HEK293 (cell line): ENCODE results near the gene TLR10.
"Not testable (repeated sequence)": the region's sequence is repeated elsewhere in the genome, so short reads cannot be mapped to it uniquely, and the experiment has no call there.

Experiments used
- CTCF ChIA-PET: fragments of 350-600 bp; formaldehyde crosslinking; extraction: SDS; loops from one replicate; lab custom pipeline; 2021; ENCODE audit warnings: antibody characterized with exemption; lab: Yijun Ruan, JAX
- POLR2A ChIA-PET: fragments of 300-600 bp; formaldehyde crosslinking; extraction: SDS; loops from one replicate; lab custom pipeline; 2020; ENCODE audit warnings: antibody characterized with exemption, inconsistent platforms; lab: Yijun Ruan, JAX
- H3K27ac ChIP-seq: fragments of 200-500 bp; sonication (Bioruptor generic); 2 replicates; pipeline ENCODE4 v1.5.1; 2014; ENCODE audit warnings: low read depth, low read length, control low read depth, inconsistent platforms; ENCODE audit errors: extremely low read depth
- H3K36me3 ChIP-seq, 2 experiments: fragments of 200-500 bp in 1 of 2; sonication (Bioruptor generic) in 1 of 2; 1 replicate in 1 of 2; 2 replicates in 1 of 2; pipeline ENCODE4 v1.5.1; 2014 to 2017; ENCODE audit warnings: inconsistent platforms in 2 of 2, low read length in 2 of 2; ENCODE audit not compliant: control insufficient read depth in 2 of 2, insufficient read depth in 1 of 2
- H3K4me1 ChIP-seq: fragments of 200-500 bp; sonication (Bioruptor generic); 2 replicates; pipeline ENCODE4 v1.5.1; 2014; ENCODE audit warnings: mild to moderate bottlenecking, low read length, inconsistent platforms; ENCODE audit not compliant: control insufficient read depth, insufficient read depth
- H3K4me3 ChIP-seq: 2 replicates; pipeline ENCODE4 v1.5.1; 2011; ENCODE audit warnings: low read depth, mild to moderate bottlenecking, control low read depth, low read length, moderate library complexity
- H3K9me3 ChIP-seq: fragments of 200-500 bp; sonication (Bioruptor generic); 2 replicates; pipeline ENCODE4 v1.5.1; 2014; ENCODE audit warnings: low read depth, low read length, inconsistent platforms; ENCODE audit not compliant: control insufficient read depth, insufficient read depth
- FEZF1 ChIP-seq: fragments of 450-650 bp; formaldehyde crosslinking; IDR thresholded peaks from 2 replicates; pipeline ENCODE4 v1.5.1; 2016; ENCODE audit warnings: missing biosample characterization, missing genetic modification characterization
- GFI1B ChIP-seq: fragments of 450-650 bp; formaldehyde crosslinking; IDR thresholded peaks from 2 replicates; pipeline ENCODE4 v1.5.1; 2016; ENCODE audit warnings: missing biosample characterization, missing genetic modification characterization
- KLF9 ChIP-seq: fragments of 450-650 bp; formaldehyde crosslinking; IDR thresholded peaks from 2 replicates; pipeline ENCODE4 v1.5.1; 2016; ENCODE audit warnings: missing biosample characterization, missing genetic modification characterization, low read depth
- SCRT1 ChIP-seq: fragments of 450-650 bp; formaldehyde crosslinking; IDR thresholded peaks from 2 replicates; pipeline ENCODE4 v1.5.1; 2016; ENCODE audit warnings: missing biosample characterization, missing genetic modification characterization, borderline replicate concordance
- TCF7L2 ChIP-seq: IDR thresholded peaks from 2 replicates; pipeline ENCODE4 v1.6.1; 2011; ENCODE audit warnings: low read depth, mild to moderate bottlenecking, inconsistent platforms, low read length, moderate library complexity, borderline replicate concordance
- ZBTB1 ChIP-seq: fragments of 450-650 bp; formaldehyde crosslinking; IDR thresholded peaks from 2 replicates; pipeline ENCODE4 v1.5.1; 2016; ENCODE audit warnings: missing biosample characterization, missing genetic modification characterization
- ZBTB6 ChIP-seq: fragments of 450-650 bp; formaldehyde crosslinking; IDR thresholded peaks from 2 replicates; pipeline ENCODE4 v1.5.1; 2017; ENCODE audit warnings: missing biosample characterization, missing genetic modification characterization
- ZNF121 ChIP-seq: fragments of 450-650 bp; formaldehyde crosslinking; IDR thresholded peaks from 2 replicates; pipeline ENCODE4 v1.5.1; 2016; ENCODE audit warnings: missing biosample characterization, missing genetic modification characterization
- ZNF133 ChIP-seq: fragments of 450-650 bp; formaldehyde crosslinking; IDR thresholded peaks from 2 replicates; pipeline ENCODE4 v1.5.1; 2016; ENCODE audit warnings: missing biosample characterization, missing genetic modification characterization
- ZNF175 ChIP-seq: fragments of 450-650 bp; formaldehyde crosslinking; IDR thresholded peaks from 2 replicates; pipeline ENCODE4 v1.5.1; 2016; ENCODE audit warnings: missing biosample characterization, missing genetic modification characterization
- ZNF23 ChIP-seq: fragments of 450-650 bp; formaldehyde crosslinking; IDR thresholded peaks from 2 replicates; pipeline ENCODE4 v1.5.1; 2016; ENCODE audit warnings: missing biosample characterization, missing genetic modification characterization, borderline replicate concordance
- ZNF335 ChIP-seq: fragments of 450-650 bp; formaldehyde crosslinking; conservative IDR thresholded peaks from 2 replicates; pipeline ENCODE4 v1.5.1; 2016; ENCODE audit warnings: missing biosample characterization, missing genetic modification characterization
- ZNF423 ChIP-seq: fragments of 450-650 bp; formaldehyde crosslinking; IDR thresholded peaks from 2 replicates; pipeline ENCODE4 v1.5.1; 2016; ENCODE audit warnings: missing biosample characterization, missing genetic modification characterization
- ZNF473 ChIP-seq: fragments of 450-650 bp; formaldehyde crosslinking; IDR thresholded peaks from 2 replicates; pipeline ENCODE4 v1.5.1; 2017; ENCODE audit warnings: missing biosample characterization, missing genetic modification characterization
- ZNF488 ChIP-seq: fragments of 450-650 bp; formaldehyde crosslinking; IDR thresholded peaks from 2 replicates; pipeline ENCODE4 v1.5.1; 2016; ENCODE audit warnings: missing biosample characterization, missing genetic modification characterization
- ZNF514 ChIP-seq: fragments of 450-650 bp; formaldehyde crosslinking; IDR thresholded peaks from 2 replicates; pipeline ENCODE4 v1.5.1; 2016; ENCODE audit warnings: missing biosample characterization, missing genetic modification characterization
- ZNF521 ChIP-seq: fragments of 450-650 bp; formaldehyde crosslinking; IDR thresholded peaks from 2 replicates; pipeline ENCODE4 v1.5.1; 2017; ENCODE audit warnings: missing biosample characterization, mild to moderate bottlenecking, missing genetic modification characterization
- ZNF530 ChIP-seq: fragments of 450-650 bp; formaldehyde crosslinking; IDR thresholded peaks from 2 replicates; pipeline ENCODE4 v1.5.1; 2016; ENCODE audit warnings: low read depth, missing biosample characterization, missing genetic modification characterization
- ZNF621 ChIP-seq: fragments of 450-650 bp; formaldehyde crosslinking; IDR thresholded peaks from 2 replicates; pipeline ENCODE4 v1.5.1; 2017; ENCODE audit warnings: missing biosample characterization, missing genetic modification characterization
- ZNF626 ChIP-seq: fragments of 450-650 bp; sonication (Bioruptor Pico); formaldehyde crosslinking; IDR thresholded peaks from 2 replicates; pipeline ENCODE4 v1.5.1; 2018; ENCODE audit warnings: missing biosample characterization, missing genetic modification characterization, inconsistent platforms
- ZNF701 ChIP-seq: fragments of 450-650 bp; formaldehyde crosslinking; IDR thresholded peaks from 2 replicates; pipeline ENCODE4 v1.5.1; 2016; ENCODE audit warnings: missing biosample characterization, missing genetic modification characterization
- ZNF843 ChIP-seq: fragments of 450-650 bp; formaldehyde crosslinking; IDR thresholded peaks from 2 replicates; pipeline ENCODE4 v1.5.1; 2016; ENCODE audit warnings: missing biosample characterization, missing genetic modification characterization
- ZSCAN23 ChIP-seq: fragments of 450-650 bp; formaldehyde crosslinking; IDR thresholded peaks from 2 replicates; pipeline ENCODE4 v1.5.1; 2016; ENCODE audit warnings: missing biosample characterization, missing genetic modification characterization

The TLR10 gene

GRCh38 chr4:38774181-38774955, 8.4 kb downstream of the TLR10 start:
- Histone ChIP-seq H3K36me3 (no peaks in the 10 kb centered on the region), H3K27ac (no peak overlapping the region), H3K9me3 (no peaks in the 10 kb centered on the region), H3K4me3 (no peak overlapping the region), H3K4me1 (no peaks in the 10 kb centered on the region)
- TF ChIP-seq ZNF488 (tag by site-specific recombination): no peak
- TF ChIP-seq ZBTB6: no peak
- no peak for TF ChIP-seq ZNF514 (tag by site-specific recombination)
- no peak for TF ChIP-seq FEZF1 (tag by site-specific recombination)
- TF ChIP-seq ZNF473 (tag by site-specific recombination): no peak
- no peak for TF ChIP-seq ZNF121 (tag by site-specific recombination)
- TF ChIP-seq ZNF626 (tag by site-specific recombination): no peak
- no peak for TF ChIP-seq ZSCAN23 (tag by site-specific recombination)
- TF ChIP-seq ZNF423 (tag by site-specific recombination): no peak
- no peak for TF ChIP-seq ZNF175 (tag by site-specific recombination)
- TF ChIP-seq ZNF530: no peak
- no peak for TF ChIP-seq ZNF133 (tag by site-specific recombination)
- no peak for TF ChIP-seq TCF7L2
- no peak for TF ChIP-seq ZBTB1 (tag by site-specific recombination)
- TF ChIP-seq ZNF701 (tag by site-specific recombination): no peak
- no peak for TF ChIP-seq ZNF521 (tag by site-specific recombination)
- ChIA-PET POLR2A (no interaction called here), CTCF (interaction anchor here (2.0 to 2.1 kb wide), 2 partner anchors 8 to 15 kb away, joined by 10 to 15 read pairs; partner anchors contain the start of gene TLR10)

- H3K4me1 ChIP-seq, POLR2A ChIA-PET, H3K27ac ChIP-seq, H3K9me3 ChIP-seq, H3K36me3 ChIP-seq, H3K4me3 ChIP-seq: not testable (repeated sequence)
- CTCF ChIA-PET: interaction anchor here (1.5 to 1.8 kb wide), 2 partner anchors 11 to 90 kb away, joined by 6 to 8 read pairs; no protein-coding TSS in a partner anchor
Observed at GRCh38 chr4:38770281-38770680, 12.5 kb downstream of the TLR10 start.

- no peak overlapping the region for H3K4me3 ChIP-seq
- no peak overlapping the region for H3K27ac ChIP-seq
- H3K36me3 ChIP-seq: no peaks in the 10 kb centered on the region
- no peak for TF ChIP-seq SCRT1
- no peak for TF ChIP-seq ZNF335 (tag by site-specific recombination)
- no peak for TF ChIP-seq ZNF843
- TF ChIP-seq GFI1B: no peak
- TF ChIP-seq ZNF175 (tag by site-specific recombination): no peak
- TF ChIP-seq ZNF621: no peak
- no peak for TF ChIP-seq KLF9 (tag by site-specific recombination)
- no peak for TF ChIP-seq ZNF23 (tag by site-specific recombination)
- TF ChIP-seq, all 188 proteins: peak for 0
- ChIA-PET CTCF (interaction anchor here (1.7 to 1.8 kb wide), 2 partner anchors 10 to 91 kb away, joined by 6 to 9 read pairs; no protein-coding TSS in a partner anchor), POLR2A (no interaction called here)
- no peaks in the 10 kb centered on the region for H3K4me1 ChIP-seq
- no peaks in the 10 kb centered on the region for H3K9me3 ChIP-seq
Observed at GRCh38 chr4:38769857-38770256, 12.9 kb downstream of the TLR10 start.
